Activated T-cell treated with anti-CD3 and anti-CD28 coated beads for 4 hours (primary cell): ENCODE measurements around the gene CCDC196.
"Not testable (repeated sequence)": the region's sequence is repeated elsewhere in the genome, so short reads cannot be mapped to it uniquely, and the experiment has no call there.

ENCODE experiments used
- DNase-seq: peaks from one replicate; pipeline ENCODE4 v3.0.0-alpha.2; 2020

CCDC196 gene

GRCh38 chr14:66496188-66496807 lies 10.1 kb downstream of the CCDC196 start:
- no peak for DNase-seq

GRCh38 chr14:66496911-66497310 lies 10.7 kb downstream of the CCDC196 start:
- no peak for DNase-seq

DNA sequence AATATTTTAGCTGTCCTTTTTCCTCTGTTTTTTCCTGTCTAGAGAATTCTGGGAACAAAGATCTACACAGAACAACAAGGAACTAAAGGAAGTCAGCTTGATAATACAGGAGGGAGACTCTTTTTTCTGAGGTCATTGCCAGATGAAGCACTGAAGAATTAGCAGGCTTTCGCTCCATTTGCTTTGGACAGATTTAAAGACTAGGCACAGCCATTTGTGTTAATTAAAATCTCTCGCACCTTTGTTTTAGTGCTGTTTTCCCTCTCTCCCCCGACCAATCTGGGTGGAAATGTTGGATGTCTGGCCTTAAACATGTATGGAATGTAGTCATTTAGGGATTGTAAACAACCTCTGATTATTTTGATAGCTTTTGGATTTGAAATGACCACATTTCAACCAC lies 12.1 kb downstream of the CCDC196 start:
- no peak for DNase-seq

DNA sequence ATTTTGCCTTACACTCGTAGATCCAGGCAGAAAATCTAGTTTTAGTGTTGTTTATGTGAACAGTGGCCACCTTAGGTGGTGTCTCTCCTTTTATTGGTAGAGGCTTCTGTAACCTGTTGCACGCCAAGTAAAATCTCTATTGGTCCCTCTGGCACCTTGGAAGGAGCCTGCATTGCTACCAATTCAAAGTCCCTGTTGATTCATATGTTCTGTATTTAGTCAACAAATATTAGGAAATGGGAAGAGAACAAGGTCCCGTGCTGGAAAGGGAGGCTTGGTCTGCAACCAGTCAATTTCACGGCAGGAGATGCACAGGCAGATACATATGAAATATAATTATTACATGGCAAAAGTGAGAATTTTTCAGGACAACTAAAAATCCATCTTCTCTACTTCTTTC lies 15.4 kb downstream of the CCDC196 start:
- no peak for DNase-seq

DNA sequence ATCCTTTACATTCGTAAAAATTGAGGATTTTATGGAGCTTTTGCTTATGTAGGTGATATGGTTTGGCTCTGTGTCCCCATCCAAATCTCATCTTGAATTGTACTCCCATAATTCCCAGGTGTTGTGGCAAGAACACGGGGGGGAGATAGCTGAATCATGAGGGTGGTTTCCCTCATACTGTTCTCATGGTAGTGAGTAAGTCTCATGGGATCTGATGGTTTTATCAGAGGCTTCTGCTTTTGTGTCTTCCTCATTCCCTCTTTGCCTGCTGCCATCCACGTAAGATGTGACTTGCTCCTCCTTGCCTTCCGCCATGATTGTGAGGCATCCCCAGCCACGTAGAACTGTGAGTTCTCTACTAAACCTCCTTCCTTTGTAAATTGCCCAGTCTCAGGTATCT lies 16.7 kb downstream of the CCDC196 start:
- DNase-seq = not testable (repeated sequence)

GRCh38 chr14:66503532-66503931 lies 17.4 kb downstream of the CCDC196 start:
- no peak for DNase-seq

- no peak for DNase-seq
Observed at GRCh38 chr14:66507181-66507721, 21.1 kb downstream of the CCDC196 start.

- DNase-seq = peak; percentile 79
Observed at GRCh38 chr14:66507722-66508546, 21.8 kb downstream of the CCDC196 start, which contains the start of gene GPHN. GPHN (plus strand) TSS chr14:66508147.

DNA sequence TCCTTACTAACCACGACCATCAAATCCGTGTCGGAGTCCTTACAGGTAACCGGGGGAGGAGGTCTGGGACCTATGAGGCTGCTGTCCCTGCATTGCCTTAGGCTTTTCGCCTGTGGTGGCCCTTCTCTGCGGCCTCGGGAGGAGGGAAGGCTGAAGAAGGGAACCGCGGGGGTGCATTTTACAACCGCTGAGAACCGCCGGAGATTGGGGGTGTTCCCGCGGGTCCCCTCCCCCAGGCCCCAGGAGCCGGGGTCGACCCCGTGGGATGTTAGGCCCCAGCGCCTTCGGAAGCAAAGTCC lies 22.3 kb downstream of the CCDC196 start:
- peak; percentile 4 for DNase-seq

DNA sequence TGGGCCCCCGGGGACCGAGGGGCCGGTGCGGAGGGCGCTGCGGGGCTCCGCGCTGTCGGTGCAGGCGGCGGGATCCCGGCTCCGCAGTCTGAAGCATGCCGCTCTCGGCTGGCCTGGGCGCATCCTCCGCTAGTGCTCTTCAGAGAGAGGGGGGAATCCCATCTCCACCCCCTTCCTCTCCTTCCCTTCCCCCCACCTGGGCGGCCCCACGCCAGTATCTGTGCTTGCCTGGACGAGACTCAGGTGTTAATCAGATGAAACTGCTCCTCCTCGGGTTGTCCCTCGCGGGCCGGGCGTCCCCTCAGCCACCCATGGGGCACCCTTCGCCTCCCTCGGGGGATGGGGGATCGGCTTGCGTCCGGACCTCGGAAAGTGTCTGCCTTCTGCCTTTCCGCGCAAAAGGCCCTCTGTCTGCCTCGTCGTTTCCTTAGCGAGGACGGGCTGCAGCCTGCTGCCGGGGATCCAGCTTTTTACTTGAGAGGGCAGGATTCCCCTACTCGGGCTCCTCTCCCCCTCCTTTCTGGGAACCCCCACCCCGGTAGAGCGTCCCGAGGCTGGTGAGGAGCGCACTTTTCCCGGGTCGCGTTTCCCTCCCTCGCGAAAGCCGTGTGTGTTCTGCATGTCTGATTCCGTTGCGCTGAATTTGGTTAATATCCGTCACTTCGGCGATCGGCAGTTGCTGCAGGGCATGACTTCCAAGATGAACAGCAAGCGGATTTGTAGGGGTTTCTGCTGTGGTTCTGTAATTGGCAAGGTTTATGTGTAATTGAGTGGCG lies 22.9 kb downstream of the CCDC196 start:
- DNase-seq = peak; percentile 40

DNA sequence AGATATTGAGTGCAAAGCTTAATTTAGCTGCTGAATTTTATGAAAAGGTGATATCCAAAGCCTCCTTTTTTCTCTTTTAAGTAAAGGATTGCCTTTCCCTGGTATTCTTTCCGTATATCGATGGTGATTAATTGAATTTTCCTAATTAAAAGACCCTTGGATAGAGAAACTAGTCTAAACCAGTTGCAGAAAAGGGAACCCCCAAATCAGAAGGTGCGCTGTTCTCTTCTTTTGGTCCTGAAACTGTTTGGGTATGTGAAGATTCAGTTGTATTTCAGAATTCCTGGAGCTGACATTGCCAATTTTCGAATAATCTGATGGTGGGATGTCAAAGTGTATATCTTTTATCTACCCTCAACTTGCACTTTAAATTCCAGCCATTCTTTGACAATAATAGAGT lies 23.7 kb downstream of the CCDC196 start:
- DNase-seq = no peak

DNA sequence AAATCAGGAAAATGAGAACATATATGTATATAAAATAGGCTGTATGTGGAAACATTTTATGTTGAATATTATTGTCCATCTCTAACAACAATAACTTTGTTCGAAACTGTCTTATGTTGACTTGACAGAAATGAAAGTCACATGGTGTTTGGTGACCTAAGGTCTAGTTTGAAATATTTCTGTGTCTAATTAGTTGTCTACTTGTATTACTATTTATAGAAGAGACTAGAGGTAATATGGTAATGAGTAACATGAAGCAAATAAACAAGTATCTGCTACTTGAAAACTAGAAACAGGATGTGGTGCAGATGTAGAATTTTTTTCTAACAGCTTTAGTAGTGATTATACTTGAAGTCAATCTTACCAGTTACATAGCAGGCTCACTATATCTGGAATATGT lies 25.7 kb downstream of the CCDC196 start:
- no peak for DNase-seq

DNA sequence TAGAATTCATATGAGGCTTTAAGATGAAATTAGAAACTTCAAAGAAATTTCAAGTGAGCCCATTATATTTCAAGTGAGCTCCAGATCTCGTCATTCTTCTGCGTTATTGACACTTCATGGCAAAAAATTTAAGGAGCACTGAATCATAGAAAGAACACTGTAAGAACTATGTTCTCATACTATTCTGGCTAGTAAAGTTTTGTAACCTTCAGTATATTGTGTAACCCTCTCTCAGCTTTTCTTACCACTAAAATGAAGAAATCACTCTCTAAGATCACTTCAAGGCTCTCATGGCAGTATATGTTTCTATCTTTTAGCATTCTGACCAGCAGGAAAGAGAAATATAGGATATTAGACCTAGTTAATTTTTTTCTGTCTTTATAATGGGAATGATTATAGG lies 28.0 kb downstream of the CCDC196 start:
- no peak for DNase-seq

- DNase-seq = no peak
Observed at GRCh38 chr14:66530526-66530925, 44.4 kb downstream of the CCDC196 start.

- DNase-seq = no peak
Observed at GRCh38 chr14:66539034-66539433, 52.9 kb downstream of the CCDC196 start.

DNA sequence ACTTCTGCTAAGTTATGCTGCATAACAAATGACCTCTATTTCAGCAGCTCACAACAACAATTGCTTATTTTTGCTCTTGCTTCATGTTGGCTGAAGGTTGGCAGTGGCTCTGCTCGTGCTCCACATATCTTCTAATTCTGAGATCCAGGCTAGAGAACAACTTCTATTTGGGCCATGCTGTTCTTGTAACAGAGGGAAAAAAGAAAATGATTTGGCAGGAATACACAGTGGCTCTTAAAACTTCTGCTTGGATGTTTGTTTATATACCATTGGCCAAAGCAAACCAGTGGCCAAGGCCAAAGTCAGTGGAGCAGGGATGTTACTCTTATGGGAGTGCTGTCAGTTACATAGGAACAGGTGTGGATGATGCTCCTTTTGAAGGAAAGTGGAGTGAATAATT lies 53.9 kb downstream of the CCDC196 start:
- no peak for DNase-seq

DNA sequence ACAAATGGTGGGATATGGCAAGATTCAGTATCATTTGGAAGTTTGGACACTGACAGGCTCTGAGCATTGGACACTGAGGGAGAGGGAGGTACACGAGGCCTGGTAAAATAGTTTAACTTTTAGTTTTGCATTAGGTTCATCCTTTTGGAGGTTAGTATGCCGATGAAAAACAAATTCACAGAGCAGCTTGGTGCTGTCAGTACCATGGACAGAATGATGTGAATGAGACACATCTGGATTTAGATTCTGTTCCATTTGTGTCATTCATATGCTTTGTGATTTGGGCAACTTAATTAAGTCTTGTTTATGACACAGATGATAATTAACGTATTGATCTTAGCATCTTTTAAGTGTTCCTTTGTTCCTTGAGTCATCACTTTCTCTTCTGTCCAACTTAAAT lies 55.5 kb downstream of the CCDC196 start:
- DNase-seq = no peak

DNA sequence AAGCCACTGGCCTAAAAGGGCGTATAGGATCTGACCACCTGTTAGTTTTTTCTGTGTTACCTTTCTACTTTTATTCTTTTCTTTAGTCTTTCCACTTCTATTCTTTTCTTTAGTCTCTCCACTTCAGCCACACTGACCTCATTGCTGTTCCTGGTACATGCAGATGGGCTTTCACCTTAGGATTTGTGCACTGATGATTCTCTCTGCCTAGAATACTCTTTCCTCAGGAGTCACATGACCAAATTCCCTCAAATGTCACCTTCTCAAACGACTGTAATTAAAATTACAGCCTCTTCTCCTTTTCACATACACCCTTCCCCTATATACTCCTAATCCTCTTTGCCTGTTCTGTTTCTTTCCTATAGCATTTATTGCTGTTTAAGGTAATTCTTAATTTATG lies 57.8 kb downstream of the CCDC196 start:
- DNase-seq = no peak

DNA sequence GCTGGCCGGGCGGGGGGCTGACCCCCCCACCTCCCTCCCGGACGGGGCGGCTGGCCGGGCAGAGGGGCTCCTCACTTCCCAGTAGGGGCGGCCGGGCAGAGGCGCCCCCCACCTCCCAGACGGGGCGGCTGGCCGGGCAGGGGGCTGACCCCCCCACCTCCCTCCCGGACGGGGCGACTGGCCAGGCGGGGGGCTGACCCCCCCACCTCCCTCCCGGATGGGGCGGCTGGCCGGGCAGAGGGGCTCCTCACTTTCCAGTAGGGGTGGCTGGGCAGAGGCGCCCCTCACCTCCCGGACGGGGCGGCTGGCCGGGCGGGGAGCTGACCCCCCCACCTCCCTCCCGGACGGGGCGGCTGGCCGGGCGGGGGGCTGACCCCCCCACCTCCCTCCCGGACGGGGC lies 59.0 kb downstream of the CCDC196 start:
- DNase-seq = not testable (repeated sequence)

DNA sequence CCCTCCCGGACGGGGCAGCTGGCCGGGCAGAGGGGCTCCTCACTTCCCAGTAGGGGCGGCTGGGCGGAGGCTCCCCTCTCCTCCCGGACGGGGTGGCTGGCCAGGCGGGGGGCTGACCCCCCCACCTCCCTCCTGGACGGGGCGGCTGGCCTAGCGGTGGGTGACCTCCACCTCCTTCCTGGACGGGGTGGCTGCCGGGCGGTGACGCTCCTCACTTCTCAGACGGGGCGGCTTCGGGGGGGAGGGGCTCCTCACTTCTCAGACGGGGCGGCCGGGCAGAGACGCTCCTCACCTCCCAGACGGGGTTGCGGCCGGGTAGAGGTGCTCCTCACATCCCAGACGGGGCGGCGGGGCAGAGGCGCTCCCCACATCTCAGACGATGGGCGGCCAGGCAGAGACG lies 59.6 kb downstream of the CCDC196 start:
- DNase-seq = not testable (repeated sequence)
